ENCODE data around the gene FITM1.

The FITM1 gene

DNA sequence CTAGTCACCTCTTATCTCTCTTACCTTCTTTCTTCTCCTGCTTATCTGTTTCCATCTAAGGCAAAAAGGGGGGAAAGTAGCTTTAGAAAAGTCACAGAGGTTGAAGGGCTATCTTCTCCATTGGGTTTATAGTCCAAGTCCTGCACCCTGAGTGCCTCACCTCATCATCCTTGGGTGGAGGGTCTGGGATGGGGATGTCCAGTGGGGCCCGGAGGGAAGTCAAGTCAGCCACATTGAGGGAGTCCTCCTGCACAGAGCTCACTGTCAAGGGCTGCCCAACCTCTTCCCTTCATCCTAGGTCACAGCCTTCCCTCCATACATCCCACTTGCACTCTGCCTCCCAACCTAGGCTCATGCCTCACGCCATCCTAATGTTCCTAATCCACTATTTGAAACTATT lies 14.8 kb downstream of the FITM1 start:
- no peak for TF ChIP-seq CTCF (IDR thresholded peaks at IDR 0.05; ENCODE audit: unreplicated experiment in 3 of 3)
- Mint-ChIP-seq H3K27ac (peak overlapping the region; percentile 89 to 97 (median 94)), H3K27me3 (ENCODE audit: low read depth) (no peaks in the 10 kb centered on the region), H3K4me3 (peak overlapping the region; percentile 96 to 98 (median 97)), H3K4me1 (peaks cover 18% of the 10 kb centered on the region), H3K36me3 (ENCODE audit: low read depth) (peaks cover 9% of the 10 kb centered on the region), H3K9me3 (no peaks in the 10 kb centered on the region)

GRCh38 chr14:24145690-24146452 lies 15.4 kb downstream of the FITM1 start:
- Mint-ChIP-seq H3K27me3 (ENCODE audit: low read depth) (no peaks in the 10 kb centered on the region), H3K27ac (peak overlapping the region; percentile 89 to 97 (median 94)), H3K9me3 (no peaks in the 10 kb centered on the region), H3K36me3 (ENCODE audit: low read depth) (peaks cover 16% of the 10 kb centered on the region), H3K4me3 (peak overlapping the region; percentile 96 to 98 (median 97)), H3K4me1 (peaks cover 18% of the 10 kb centered on the region)
- TF ChIP-seq CTCF (IDR thresholded peaks at IDR 0.05; ENCODE audit: unreplicated experiment in 3 of 3): no peak

- TF ChIP-seq CTCF (IDR thresholded peaks at IDR 0.05; ENCODE audit: unreplicated experiment in 3 of 3): no peak
- H3K27me3 Mint-ChIP-seq (ENCODE audit: low read depth): no peaks in the 10 kb centered on the region
These were observed 16.1 kb downstream of the FITM1 start, which contains the start of gene PSME2 for GRCh38 chr14:24146453-24146977. TSS of gene PSME2 (minus strand) at chr14:24146610. CDS start at chr14:24146581, 29 bp downstream.

DNA sequence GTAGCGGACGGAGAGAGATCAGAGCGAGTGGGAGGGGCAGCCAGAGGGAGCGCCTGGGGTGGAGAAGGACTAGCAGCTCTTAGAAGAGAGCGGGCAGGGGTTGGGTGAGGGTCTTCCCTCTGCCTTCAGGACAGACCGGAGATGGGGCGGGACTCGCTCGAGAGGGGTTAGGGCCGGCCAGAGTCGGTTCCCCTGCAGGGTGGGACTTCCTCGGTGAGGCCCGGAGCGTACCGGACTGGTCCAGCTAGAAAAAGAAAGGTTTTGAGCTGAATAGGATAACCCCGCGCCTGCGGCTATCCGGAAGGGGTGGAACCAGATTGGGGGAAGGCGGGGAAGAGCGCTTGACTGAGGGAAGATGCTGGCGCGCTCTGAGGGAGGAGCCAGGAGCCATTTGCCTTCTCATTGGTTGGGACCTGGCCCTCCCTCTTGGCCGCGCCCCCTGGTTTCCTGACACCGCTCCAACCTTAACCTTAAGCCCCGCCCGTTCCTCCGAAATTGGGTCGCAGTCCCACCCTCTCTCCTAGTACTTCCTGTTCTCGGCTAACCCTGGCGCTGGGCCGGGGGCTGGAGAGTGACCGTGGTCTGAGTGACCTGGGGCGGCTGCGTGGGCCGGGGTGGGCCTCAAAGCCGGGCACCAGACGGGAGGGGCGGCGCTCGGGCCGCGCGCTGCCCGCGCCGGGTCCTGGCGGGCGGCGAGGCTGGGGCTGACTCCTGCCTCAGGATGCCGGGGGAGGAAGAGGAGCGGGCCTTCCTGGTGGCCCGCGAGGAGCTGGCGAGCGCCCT lies 16.7 kb downstream of the FITM1 start, which contains the start of gene RNF31:
Gene RNF31 (plus strand): TSS at position 521 of the 783 bp plus-strand sequence. CDS start 201 bp downstream, at position 722.
- H3K36me3 Mint-ChIP-seq (ENCODE audit: low read depth): peaks cover 24% of the 10 kb centered on the region

More at GRCh38 chr14:24146453-24146977, 16.1 kb downstream of the FITM1 start, which contains the start of gene PSME2:
- peaks cover 18% of the 10 kb centered on the region for H3K4me1 Mint-ChIP-seq
- peak within 1 kb of the TSS; percentile 89 to 97 (median 94) for H3K27ac Mint-ChIP-seq
- peaks cover 19% of the 10 kb centered on the region for H3K36me3 Mint-ChIP-seq (ENCODE audit: low read depth)
- H3K4me3 Mint-ChIP-seq: peak within 1 kb of the TSS; percentile 96 to 98 (median 97)
- no peaks in the 10 kb centered on the region for H3K9me3 Mint-ChIP-seq

More for the DNA sequence above, 16.7 kb downstream of the FITM1 start, which contains the start of gene RNF31:
- peak within 1 kb of the TSS; percentile 96 to 98 (median 97) for H3K4me3 Mint-ChIP-seq
- H3K27me3 Mint-ChIP-seq (ENCODE audit: low read depth): no peaks in the 10 kb centered on the region
- TF ChIP-seq CTCF (IDR thresholded peaks at IDR 0.05; ENCODE audit: unreplicated experiment in 3 of 3): no peak
- H3K4me1 Mint-ChIP-seq: peaks cover 18% of the 10 kb centered on the region
- no peaks in the 10 kb centered on the region for H3K9me3 Mint-ChIP-seq
- peak within 1 kb of the TSS; percentile 89 to 97 (median 94) for H3K27ac Mint-ChIP-seq
